Panc1 (cell line): ENCODE measurements around the gene RPS6KA1. TPM values are rescaled to one million over a fixed set of nuclear protein-coding genes. Genes with fewer than 3 reads are reported as not detected.

ENCODE experiments used
- ATAC-seq: fragments of 200-7000 bp; cut with Tn5 transposase; 2 replicates; pipeline ENCODE4 v1.9.1; 2020; ENCODE audit warnings: mild to moderate bottlenecking, moderate library complexity
- BruUV-seq: library from RNA; stranded (reverse); fragments of 400-500 nt; replicated peaks from 2 replicates; lab custom pipeline; 2021; lab: Mats Ljungman, UMichigan
- CTCF ChIA-PET: fragments of 300-600 bp; sonication (Branson Sonifier 250); formaldehyde crosslinking; loops from one replicate; lab custom pipeline; 2022; ENCODE audit warnings: antibody characterized with exemption; lab: Charles Lee
- POLR2A ChIA-PET: fragments of 300-600 bp; sonication (Branson Sonifier 250); formaldehyde crosslinking; loops from one replicate; lab custom pipeline; 2022; ENCODE audit warnings: antibody characterized with exemption; lab: Charles Lee
- DNase-seq: peaks from one replicate; pipeline ENCODE4 v3.0.0-alpha.2; 2010; ENCODE audit warnings: low read depth, low spot score
- H3K27ac ChIP-seq: 2 replicates; pipeline ENCODE4 v1.5.1; 2011; ENCODE audit warnings: mild to moderate bottlenecking, low read length, inconsistent platforms
- H3K27me3 ChIP-seq: fragments of 200-500 bp; sonication (Bioruptor generic); 2 replicates; pipeline ENCODE4 v1.6.0; 2014; ENCODE audit warnings: low read length, inconsistent platforms; ENCODE audit not compliant: control insufficient read depth, insufficient read depth
- H3K36me3 ChIP-seq: fragments of 200-500 bp; sonication (Bioruptor generic); 2 replicates; pipeline ENCODE4 v1.5.1; 2014; ENCODE audit warnings: inconsistent platforms, mild to moderate bottlenecking, low read length, moderate library complexity; ENCODE audit not compliant: control insufficient read depth, insufficient read depth
- H3K4me1 ChIP-seq: 2 replicates; pipeline ENCODE4 v1.5.1; 2011; ENCODE audit warnings: inconsistent platforms, mild to moderate bottlenecking, low read length, moderate library complexity; ENCODE audit not compliant: control insufficient read depth, insufficient read depth
- H3K4me3 ChIP-seq, 2 experiments: 2 replicates each; pipeline ENCODE4 v1.5.1; 2011 to 2012; ENCODE audit warnings: low read depth in 2 of 2, low read length in 2 of 2, mild to moderate bottlenecking in 2 of 2, inconsistent platforms in 1 of 2, moderate library complexity in 1 of 2
- H3K9me3 ChIP-seq: fragments of 200-500 bp; sonication (Bioruptor generic); 2 replicates; pipeline ENCODE4 v1.5.1; 2014; ENCODE audit warnings: low read depth, mild to moderate bottlenecking, inconsistent platforms, low read length, moderate library complexity; ENCODE audit not compliant: control insufficient read depth, insufficient read depth
- CTCF ChIP-seq: fragments of 450-650 bp; IDR thresholded peaks from 2 replicates; pipeline ENCODE4 v1.5.1; 2017; ENCODE audit warnings: mild to moderate bottlenecking
- POLR2AphosphoS5 ChIP-seq: IDR thresholded peaks from 2 replicates; pipeline ENCODE4 v1.6.1; 2012; ENCODE audit warnings: mild to moderate bottlenecking, low read depth, low read length, moderate library complexity
- REST ChIP-seq, 2 experiments: IDR thresholded peaks; 2 replicates each; pipeline ENCODE4 v1.6.1; 2011 to 2012; ENCODE audit warnings: low read depth in 2 of 2, control low read depth in 1 of 2, low read length in 1 of 2, mild to moderate bottlenecking in 1 of 2, moderate library complexity in 1 of 2; ENCODE audit not compliant: insufficient read depth in 1 of 2
- SIN3A ChIP-seq: IDR thresholded peaks from 2 replicates; pipeline ENCODE4 v1.6.1; 2012; ENCODE audit warnings: low read depth, mild to moderate bottlenecking, low read length, moderate library complexity, borderline replicate concordance; ENCODE audit not compliant: insufficient read depth
- TCF7L2 ChIP-seq: IDR thresholded peaks from 2 replicates; pipeline ENCODE4 v1.6.1; 2011; ENCODE audit warnings: mild to moderate bottlenecking, low read depth, low read length, inconsistent platforms
- in situ Hi-C: cut with HindIII; loops from 2 replicates; pipeline ENCODE4 v1.10.0; 2016; ENCODE audit warnings: low sequenced_read_pairs, low pct_unique_long_range_greater_than_20kb
- intact Hi-C: fragments of 100-400 bp; cut with micrococcal nuclease; formaldehyde crosslinking; loops from one replicate; pipeline ENCODE4 v1.10.0; 2022; ENCODE audit not compliant: unreplicated experiment
- total RNA-seq: library from RNA; stranded (reverse); gene quantifications from one replicate; pipeline ENCODE4 v1.2.1, GENCODE V29; 2021; ENCODE audit not compliant: unreplicated experiment

RPS6KA1 gene
- total RNA-seq, 1 experiment from 2014 or later, result 44.0 TPM

GRCh38 chr1:26582053-26582835 lies 52.7 kb downstream of the RPS6KA1 start:
- Histone ChIP-seq H3K4me1 (no peaks in the 10 kb centered on the region), H3K4me3 (no peak overlapping the region), H3K27me3 (no peaks in the 10 kb centered on the region), H3K9me3 (no peaks in the 10 kb centered on the region), H3K36me3 (no peaks in the 10 kb centered on the region), H3K27ac (no peak overlapping the region)
- ATAC-seq, result no peak
- POLR2A ChIA-PET, result no interaction called here
- DNase-seq, result no peak
- in situ Hi-C loops, result no loop called here
- intact Hi-C loops, result no loop called here
- TF ChIP-seq POLR2AphosphoS5 (no peak), REST (IDR thresholded peaks at IDR 0.05; ENCODE audit: insufficient read depth in 1 of 2, low read depth in 2 of 2, low read length in 1 of 2) (no peak), TCF7L2 (no peak), CTCF (no peak), SIN3A (no peak)
- CTCF ChIA-PET, result interaction anchor here (0.6 kb wide), 1 partner anchor 438 kb away, joined by 3 read pairs; no protein-coding TSS in a partner anchor
- no TSS peak for BruUV-seq

- in situ Hi-C loops (no loop called here), intact Hi-C loops (no loop called here)
- CTCF ChIA-PET, result interaction anchor here (0.6 kb wide), 1 partner anchor 437 kb away, joined by 3 read pairs; no protein-coding TSS in a partner anchor
- H3K4me3 ChIP-seq, result no peak overlapping the region
- no peaks in the 10 kb centered on the region for H3K9me3 ChIP-seq
- DNase-seq, result no peak
- H3K27ac ChIP-seq, result no peak overlapping the region
- no peak for TF ChIP-seq POLR2AphosphoS5
- no peak for TF ChIP-seq SIN3A
- TF ChIP-seq TCF7L2, result no peak
- TF ChIP-seq REST (IDR thresholded peaks at IDR 0.05; ENCODE audit: insufficient read depth in 1 of 2, low read depth in 2 of 2, low read length in 1 of 2), result no peak
- TF ChIP-seq CTCF, result no peak
- no peak for ATAC-seq
- H3K4me1 ChIP-seq, result no peaks in the 10 kb centered on the region
- no peaks in the 10 kb centered on the region for H3K36me3 ChIP-seq
- H3K27me3 ChIP-seq, result no peaks in the 10 kb centered on the region
- POLR2A ChIA-PET, result no interaction called here
- no TSS peak for BruUV-seq
These were observed 53.4 kb downstream of the RPS6KA1 start for GRCh38 chr1:26582836-26583460.
